Cerebellar nuclear complex (tissue), 1 donor: ENCODE measurements around the gene ARHGAP33.
A peak's percentile ranks its signal among the peaks of the same experiment; 100 is the strongest.

Experiments
- DNase-seq, 2 experiments: peaks; one replicate each; lab custom pipeline; 2025; lab: John Stamatoyannopoulos, UW

The ARHGAP33 gene

GRCh38 chr19:35739275-35740107, 35.9 kb upstream of the ARHGAP33 start:
- no peak for DNase-seq

- DNase-seq: no peak
These were observed 35.3 kb upstream of the ARHGAP33 start for GRCh38 chr19:35740108-35740422.

DNA sequence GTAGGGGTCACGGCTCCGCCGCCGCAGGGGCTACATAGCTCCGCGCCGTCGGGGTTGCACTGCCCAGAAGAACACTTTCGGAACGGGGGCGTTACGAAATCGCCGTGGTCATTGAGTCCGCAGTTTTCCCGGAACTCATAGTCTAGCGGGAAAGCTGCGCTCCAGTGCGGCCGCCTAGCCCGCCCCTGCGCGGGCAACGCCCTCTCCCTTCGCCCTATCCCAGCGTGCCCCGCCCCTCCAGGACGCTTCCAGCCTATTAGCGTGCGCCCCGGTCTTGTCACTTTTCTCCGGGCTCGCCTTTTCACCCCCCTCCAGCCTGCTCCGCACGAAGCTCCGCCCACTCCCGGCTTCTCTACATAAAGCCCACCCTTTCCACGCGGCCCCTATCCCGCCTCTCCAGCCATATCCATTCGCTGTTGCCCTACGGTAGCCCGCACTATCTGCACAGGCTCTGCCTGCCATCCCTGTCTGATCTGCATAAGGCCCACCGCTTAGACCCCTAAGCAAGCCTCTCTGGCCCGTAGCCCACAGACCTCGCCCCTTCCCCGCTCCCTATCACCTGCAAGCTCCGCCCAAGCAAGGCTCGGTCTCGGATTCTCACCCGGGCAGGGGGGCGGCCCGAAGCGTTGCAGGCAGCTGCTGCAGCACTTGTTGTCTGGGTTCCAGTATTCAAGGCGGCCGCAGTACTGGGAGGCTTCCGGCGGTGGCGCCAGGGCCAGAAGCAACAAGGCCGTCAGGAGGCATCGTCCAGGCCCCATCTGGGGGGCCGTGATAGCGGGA, 34.8 kb upstream of the ARHGAP33 start:
- peak; percentile 84 to 92 for DNase-seq

DNA sequence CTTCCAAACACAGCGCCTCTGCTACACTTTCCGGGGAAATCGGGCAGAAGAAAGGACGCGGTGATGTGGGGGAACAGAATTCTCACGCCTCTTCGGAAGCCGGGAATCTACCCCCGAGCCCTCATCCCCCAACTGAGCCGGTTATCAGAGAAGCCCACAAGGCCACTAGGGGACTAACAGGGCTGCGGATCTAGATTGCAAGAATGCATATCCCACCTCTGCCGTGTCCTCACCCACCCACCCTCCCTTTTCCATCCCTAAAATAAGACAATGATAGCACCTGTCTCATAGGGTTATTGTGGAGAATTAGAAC, 34.2 kb upstream of the ARHGAP33 start:
- no peak for DNase-seq

- no peak for DNase-seq
These were observed 33.1 kb upstream of the ARHGAP33 start, which contains the start of gene IGFLR1 for GRCh38 chr19:35742121-35742724. Gene IGFLR1, minus strand, starts transcription at chr19:35742452. Its CDS starts 1,272 bp downstream, at chr19:35741180.

DNA sequence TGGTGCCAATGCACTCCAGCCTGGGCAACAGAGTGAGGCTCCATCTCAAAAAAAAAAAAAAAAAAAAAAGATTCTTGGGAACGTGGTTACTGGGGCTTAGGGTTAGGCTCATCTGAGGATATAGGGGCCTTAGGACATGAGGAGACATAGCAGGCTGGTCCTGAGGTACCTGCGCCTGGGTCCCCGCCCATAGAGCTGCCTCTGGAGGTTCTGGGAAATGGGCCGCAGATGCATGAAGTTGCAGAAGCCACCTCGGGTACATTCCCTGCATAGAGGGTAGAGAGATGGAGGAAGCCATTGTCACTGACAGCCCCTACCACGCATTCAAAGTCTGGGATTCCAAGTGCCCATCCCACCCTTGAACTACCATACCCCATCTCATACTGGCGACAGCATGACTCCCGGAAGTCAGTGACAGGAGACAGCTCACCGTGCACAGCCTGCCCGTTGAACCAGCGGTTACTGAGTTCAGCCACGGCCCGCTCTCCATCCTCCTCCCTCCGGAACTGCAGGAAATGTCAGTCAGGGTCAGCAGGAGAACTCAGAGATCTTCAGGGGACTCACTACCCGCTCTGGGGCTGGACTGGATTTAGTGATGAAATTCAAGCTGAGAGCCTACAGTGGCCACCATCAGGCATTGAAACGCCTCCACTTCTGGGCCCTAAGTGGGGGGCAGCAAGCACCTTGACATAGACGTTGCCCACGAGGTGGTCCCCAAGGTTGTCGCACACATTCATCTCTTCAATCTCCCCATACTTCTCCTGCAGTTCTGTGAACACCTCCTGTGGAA, 31.5 kb upstream of the ARHGAP33 start:
- no peak for DNase-seq

DNA sequence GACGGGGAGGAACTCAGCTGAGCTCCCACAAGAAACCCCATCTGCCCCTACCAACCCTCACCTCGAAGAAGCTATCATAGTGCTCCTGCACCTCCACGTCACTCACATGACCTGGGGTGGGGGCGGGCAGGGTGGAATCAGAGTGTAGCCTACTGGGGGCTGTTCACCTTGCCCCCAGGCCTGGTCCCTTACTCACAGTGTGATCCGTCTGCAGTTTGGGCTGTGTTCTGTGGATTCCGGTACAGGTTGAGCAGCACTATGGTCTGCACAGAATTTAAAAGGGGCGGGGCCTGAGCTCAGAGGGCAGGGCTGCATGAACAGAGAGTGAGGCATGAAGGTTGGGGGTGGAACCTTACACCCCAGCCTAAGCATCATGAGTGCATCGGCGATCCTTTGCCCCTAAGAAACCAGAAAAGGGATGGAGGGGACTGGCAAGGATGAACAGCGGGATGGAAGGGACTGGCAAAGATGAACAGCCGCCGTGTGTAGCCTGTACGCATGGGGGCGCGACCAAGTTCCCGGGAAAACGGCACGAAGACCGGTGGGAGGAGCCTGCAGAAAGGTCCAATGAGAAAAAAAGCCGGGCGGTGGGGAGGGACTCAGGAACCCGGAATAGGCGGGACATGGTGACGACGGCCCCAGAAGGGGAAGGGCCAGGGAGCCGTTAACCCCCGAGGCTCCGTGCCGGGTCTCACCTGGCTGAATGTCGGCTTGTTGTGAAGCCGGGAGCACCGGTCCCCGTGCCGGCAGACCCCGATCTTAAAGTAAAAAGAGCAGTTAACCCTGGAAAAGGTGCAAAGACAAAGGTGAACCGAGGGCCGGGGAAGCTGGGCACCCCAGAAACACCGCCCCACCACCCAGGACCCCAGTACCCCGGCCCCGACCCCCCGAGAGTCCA, 30.7 kb upstream of the ARHGAP33 start:
- DNase-seq: peak; percentile 45 to 78

DNA sequence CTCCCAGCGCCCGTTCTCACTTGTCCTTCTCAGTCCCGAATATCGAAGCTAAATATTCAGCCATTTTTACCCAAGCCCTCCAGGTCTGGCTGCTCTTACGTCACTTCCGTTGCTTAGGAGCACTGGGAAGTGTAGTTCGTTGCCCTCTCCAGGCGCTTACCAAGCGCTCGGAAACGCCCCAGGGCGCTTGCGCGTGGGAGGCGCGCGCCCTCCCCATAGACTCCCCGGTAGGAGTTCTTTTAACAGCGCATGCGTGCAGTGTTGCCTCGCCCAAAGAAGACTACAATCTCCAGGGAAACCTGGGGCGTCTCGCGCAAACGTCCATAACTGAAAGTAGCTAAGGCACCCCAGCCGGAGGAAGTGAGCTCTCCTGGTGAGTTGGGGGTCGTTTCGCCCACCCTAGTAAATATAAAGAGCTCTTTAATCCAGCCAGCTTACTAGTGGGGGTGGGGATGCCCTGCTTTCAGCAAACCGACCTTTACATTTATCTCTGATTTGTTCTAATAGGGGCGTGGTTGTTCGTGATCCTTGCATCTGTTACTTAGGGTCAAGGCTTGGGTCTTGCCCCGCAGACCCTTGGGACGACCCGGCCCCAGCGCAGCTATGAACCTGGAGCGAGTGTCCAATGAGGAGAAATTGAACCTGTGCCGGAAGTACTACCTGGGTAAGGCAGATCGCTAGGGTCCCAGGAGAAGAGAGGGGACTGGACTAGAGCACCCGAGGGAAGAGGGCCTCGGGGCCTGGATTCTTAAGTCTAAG, 29.9 kb upstream of the ARHGAP33 start, which contains the start of the genes PSENEN and U2AF1L4:
Gene PSENEN, plus strand, starts transcription at position 324 of the 759 bp plus-strand sequence. Its CDS starts 280 bp downstream, at position 604.
Gene U2AF1L4, minus strand, starts transcription at position 91 of the 759 bp plus-strand sequence. Its CDS starts 27 bp downstream, at position 64.
- peak; percentile 83 to 92 for DNase-seq

DNA sequence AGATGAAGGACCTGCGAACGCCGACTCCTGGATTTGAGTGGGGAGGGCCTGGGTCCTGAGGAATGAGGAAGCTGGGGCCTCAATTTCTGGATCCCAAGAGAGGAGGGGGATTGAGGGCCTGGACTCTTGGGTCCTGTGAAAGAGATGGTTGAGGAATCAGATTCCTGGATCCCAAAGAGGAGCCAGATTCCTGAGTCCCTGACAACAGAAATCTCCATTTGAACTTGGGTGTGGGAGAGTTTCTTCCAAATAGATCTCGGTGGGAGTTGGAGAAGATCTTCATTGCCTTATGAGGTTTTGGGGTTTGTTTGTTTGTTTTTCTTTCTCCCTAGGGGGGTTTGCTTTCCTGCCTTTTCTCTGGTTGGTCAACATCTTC, 29.3 kb upstream of the ARHGAP33 start:
- DNase-seq: no peak

GRCh38 chr19:35746531-35746930, 28.8 kb upstream of the ARHGAP33 start:
- no peak for DNase-seq

GRCh38 chr19:35748106-35749020, 27.0 kb upstream of the ARHGAP33 start, which contains the start of gene LIN37:
Gene LIN37, plus strand, starts transcription at chr19:35748576. Its CDS starts 149 bp downstream, at chr19:35748725.
- DNase-seq: peak; percentile 98 to 100

GRCh38 chr19:35750167-35750566, 25.2 kb upstream of the ARHGAP33 start:
- no peak for DNase-seq

GRCh38 chr19:35751839-35752745, 23.3 kb upstream of the ARHGAP33 start:
- DNase-seq: no peak

DNA sequence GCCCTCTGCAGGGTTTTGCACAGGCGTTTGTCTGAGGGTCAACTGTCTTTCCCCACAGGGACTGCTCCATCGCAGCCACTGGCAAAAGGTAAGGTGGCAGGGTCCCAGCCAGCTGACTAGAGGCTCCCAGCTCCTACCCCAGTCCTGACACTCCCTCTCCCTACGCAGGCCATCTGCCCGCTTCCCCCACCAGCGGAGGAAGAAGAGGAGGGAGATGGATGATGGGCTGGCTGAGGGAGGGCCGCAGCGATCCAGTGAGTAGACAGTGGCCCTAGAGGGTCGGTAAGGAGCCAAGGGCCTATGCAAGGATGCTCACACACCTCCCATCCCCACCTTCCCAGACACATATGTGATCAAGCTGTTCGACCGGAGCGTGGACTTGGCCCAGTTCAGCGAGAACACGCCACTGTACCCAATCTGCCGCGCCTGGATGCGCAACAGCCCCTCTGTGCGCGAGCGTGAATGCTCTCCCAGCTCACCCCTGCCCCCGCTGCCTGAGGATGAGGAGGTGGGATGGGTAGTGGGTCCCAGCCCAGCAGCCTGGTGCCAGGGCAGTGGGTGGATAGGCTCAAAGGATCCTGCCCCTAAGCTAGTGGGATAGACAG, 22.5 kb upstream of the ARHGAP33 start:
- no peak for DNase-seq

DNA sequence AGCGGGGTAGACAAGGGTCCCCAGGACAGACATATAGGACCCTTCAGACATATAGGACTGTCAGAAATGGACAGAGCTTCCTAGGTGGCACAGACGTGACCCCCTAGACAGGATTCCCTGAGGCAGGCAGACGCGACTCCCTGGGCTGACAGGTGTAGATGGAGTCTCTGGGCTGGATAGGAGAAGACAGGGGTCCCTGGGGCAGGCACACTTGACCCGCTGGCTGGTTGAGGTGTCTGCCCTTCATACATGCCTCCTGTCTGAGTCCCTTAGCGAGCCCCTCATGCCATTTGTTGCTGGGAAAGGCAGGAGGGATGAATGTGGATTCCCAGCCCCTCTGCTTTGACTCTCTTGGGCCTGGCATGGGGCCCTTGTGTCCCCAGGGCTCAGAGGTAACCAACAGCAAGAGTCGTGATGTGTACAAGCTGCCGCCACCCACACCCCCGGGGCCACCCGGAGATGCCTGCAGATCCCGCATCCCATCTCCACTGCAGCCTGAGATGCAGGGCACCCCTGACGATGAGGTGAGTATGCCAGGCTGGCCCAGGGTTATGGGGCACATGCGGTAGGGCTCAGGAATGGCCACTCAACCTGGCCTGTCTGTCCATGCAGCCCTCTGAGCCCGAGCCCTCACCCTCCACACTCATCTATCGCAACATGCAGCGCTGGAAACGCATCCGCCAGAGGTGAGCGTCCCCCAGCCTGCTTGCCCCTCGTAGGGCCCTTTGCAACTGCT, 21.6 kb upstream of the ARHGAP33 start:
- no peak for DNase-seq

DNA sequence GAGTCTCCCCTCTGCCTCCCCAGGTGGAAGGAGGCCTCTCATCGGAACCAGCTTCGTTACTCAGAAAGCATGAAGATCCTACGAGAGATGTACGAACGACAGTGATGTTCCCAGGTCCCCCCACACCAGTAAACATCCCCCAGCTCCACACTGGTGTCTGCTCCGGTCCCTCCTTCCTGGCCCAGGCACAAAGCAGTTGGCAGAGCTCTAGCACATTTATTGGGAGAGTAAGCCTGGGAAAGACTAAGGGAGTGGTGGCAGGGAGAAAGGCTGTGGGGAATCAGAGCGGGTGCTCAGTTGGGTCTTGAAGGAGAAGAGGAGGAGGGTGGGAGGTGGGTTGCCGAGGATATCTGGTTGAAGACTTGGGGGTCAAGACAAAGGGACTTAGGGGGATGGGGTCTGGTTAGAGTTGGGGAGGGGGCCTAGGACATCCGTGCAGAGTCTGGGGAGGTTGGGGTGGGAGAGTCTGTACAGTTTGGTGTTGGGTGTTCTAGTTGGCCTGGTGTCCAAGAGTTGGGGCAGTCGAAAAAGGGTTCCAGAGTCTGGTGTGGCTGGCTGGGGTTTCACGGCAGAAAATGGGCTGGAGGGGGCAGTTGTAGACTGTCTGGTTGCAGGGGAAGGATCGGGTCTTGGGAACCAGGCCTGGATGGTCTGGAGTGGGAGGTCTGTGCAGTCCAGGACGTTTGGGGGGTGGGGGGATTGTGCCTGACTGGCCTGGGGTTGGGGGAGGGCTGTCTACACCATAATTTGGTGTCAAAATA, 20.8 kb upstream of the ARHGAP33 start:
- DNase-seq: no peak
